ENCODE data around the gene AHNAK. TPM values are rescaled to one million over a fixed set of nuclear protein-coding genes. Genes with fewer than 3 reads are reported as not detected.

Gene AHNAK
- total RNA-seq, 1 donor from 2014 or later, result 214 TPM

- peak in 1 of 2 donors; percentile 24 for DNase-seq (ENCODE audit: low read depth in 2 of 2)
Observed at GRCh38 chr11:62538470-62539237, 8.0 kb downstream of the AHNAK start.

GRCh38 chr11:62536301-62536957 is 10.2 kb downstream of the AHNAK start:
- DNase-seq (ENCODE audit: low read depth in 2 of 2), result peak in 1 of 2 donors; percentile 8

DNA sequence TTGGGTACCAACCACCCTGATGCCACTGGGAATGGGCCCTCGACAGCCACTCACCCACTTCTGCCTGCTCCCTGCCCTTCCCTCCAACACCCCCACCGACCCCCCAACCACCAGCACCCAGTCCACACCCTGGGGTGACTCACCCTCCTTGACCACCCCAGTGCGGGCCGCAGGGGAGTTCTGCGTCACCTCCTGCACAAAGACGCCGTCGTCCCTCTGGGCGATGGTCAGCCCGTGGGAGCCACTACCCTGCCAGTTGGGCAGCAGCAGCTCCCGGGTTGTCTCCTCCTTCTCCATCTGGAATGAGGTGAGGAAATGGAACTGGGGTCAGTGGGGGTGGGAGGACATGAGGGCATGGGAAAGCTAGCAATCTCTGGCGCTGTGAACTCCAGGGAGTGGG is 10.8 kb downstream of the AHNAK start:
- peak in 1 of 2 donors; percentile 20 for DNase-seq (ENCODE audit: low read depth in 2 of 2)

GRCh38 chr11:62534779-62535545 is 11.6 kb downstream of the AHNAK start:
- no peak for DNase-seq (ENCODE audit: low read depth in 2 of 2)

GRCh38 chr11:62532096-62532495 is 14.5 kb downstream of the AHNAK start:
- no peak for DNase-seq (ENCODE audit: low read depth in 2 of 2)

GRCh38 chr11:62516736-62517371 is 29.8 kb downstream of the AHNAK start:
- DNase-seq (ENCODE audit: low read depth in 2 of 2), result no peak

DNA sequence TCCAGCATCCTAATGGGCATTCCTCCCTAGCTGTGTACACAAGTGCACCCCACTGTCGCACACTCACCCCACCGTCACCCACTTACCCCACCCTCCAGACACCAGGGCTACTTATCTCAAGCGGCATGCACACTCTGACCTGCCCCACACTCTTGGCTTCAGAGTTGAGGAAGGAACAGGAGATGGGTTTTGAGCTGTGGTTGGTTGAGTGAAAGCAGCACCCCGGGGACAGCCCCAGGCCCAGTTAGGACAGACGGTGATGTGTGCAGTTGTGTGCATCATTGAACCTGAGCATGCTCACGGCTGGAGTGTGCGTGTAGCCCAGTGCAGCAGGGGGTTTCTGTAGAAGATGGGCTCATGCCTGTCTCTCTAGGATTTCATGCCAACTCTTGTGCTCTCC is 32.5 kb downstream of the AHNAK start:
- no peak for DNase-seq (ENCODE audit: low read depth in 2 of 2)

DNA sequence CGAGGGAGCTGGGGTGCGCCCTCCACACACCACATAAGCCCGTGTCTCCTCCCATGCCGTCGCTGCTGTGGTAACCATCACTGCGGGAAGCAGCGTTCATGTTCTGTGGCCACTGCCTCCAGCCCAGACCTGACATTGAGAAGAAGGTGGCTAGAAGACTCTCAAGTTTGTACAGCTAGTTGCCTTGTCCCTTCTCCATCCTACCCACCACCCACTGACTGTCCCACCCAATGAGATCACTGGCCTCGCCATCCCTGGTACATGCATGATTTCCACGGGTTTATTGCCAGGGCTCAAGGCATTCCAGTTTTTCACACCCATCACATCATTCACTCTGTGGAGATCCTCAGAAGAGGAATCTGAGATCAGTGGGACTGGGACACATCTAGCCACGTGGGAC is 33.0 kb downstream of the AHNAK start:
- DNase-seq (ENCODE audit: low read depth in 2 of 2), result no peak

- DNase-seq (ENCODE audit: low read depth in 2 of 2), result no peak
Observed at GRCh38 chr11:62512961-62513360, 33.6 kb downstream of the AHNAK start.

GRCh38 chr11:62508336-62509058 is 38.1 kb downstream of the AHNAK start:
- DNase-seq (ENCODE audit: low read depth in 2 of 2), result peak; percentile 74 to 90

- no peak for DNase-seq (ENCODE audit: low read depth in 2 of 2)
Observed at GRCh38 chr11:62507125-62507422, 39.5 kb downstream of the AHNAK start.

DNA sequence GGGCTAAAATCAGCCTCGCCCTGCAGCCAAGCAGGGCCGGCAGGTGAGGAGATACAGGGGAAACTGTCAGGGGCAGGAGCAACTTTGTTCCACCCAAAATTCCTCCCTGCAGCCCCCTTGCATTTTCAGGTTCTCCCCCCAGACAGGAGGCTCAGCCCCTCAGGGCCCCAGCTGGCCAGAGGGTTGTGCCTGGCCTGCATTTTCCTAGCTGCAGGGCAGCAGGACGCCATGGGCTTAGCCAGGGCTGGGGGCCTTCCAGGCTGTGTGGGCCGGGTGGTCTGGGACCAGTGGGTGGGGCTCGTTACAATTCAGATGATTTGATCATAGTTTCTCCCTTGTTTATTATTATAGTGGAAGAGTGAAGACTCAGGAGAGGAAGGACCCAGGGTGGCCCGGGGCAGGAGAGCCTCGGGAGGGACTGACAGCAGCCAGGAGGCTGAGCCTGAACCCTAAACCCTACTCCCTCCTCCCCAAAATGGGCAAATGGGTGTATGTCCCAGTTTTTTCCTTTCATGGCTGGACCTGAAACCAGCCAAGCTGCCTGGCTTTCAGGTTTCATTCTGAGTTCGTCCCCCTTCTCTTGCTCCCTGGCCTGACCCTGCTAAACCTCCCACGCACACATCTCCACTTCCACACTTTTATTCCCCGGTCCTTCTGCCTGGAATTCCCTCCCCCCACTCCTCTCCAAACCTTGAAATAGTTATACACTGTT is 40.0 kb downstream of the AHNAK start:
- DNase-seq (ENCODE audit: low read depth in 2 of 2), result no peak

- peak in 1 of 2 donors; percentile 39 for DNase-seq (ENCODE audit: low read depth in 2 of 2)
Observed at GRCh38 chr11:62505440-62506091, 41.0 kb downstream of the AHNAK start.

- peak in 1 of 2 donors; percentile 39 for DNase-seq (ENCODE audit: low read depth in 2 of 2)
Observed at GRCh38 chr11:62505059-62505439, 41.6 kb downstream of the AHNAK start.

- no peak for DNase-seq (ENCODE audit: low read depth in 2 of 2)
Observed at GRCh38 chr11:62504158-62504973, 42.2 kb downstream of the AHNAK start.

GRCh38 chr11:62502030-62502730 is 44.4 kb downstream of the AHNAK start:
- no peak for DNase-seq (ENCODE audit: low read depth in 2 of 2)

DNA sequence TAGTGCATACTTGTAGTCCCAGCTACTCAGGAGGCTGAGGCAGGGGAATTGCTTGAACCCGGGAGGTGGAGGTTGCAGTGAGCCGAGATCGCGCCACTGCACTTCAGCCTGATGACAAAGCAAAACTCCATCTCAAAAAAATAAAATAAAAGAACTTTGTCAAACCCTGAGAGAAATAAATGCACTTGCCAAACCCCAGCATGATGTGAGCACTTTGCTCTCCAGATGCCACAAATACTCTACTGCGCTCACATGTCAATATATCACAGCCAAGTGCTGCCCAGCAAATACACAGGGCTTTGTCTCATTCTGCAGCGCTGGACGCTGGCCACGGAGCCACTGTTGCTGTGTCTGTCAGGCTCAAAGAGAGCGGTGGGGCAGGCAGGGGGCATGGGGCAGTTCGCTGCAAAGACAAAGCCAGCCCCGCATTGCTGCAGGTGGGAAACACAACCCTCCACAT is 45.1 kb downstream of the AHNAK start:
- peak; percentile 39 to 86 for DNase-seq (ENCODE audit: low read depth in 2 of 2)

DNA sequence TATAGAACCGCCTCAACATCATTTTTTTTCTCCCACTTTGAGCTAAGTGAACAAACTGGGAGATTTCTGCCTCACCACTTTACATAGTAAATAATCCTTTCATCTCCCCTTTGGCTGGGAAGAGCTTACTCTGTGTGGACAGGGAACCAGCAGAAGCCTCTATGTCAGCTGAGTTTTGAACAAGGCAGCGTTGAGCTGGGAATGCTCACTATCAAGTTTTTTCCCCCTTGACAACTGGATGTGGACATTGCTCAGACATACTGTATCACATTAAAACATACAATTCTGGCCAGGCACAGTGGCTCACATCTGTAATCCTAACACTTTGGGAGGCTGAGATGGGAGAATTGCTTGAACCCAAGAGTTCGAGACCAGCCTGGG is 46.0 kb downstream of the AHNAK start:
- DNase-seq (ENCODE audit: low read depth in 2 of 2), result no peak

Measured in lung microvascular endothelial cell (primary cell).